Breast epithelium (tissue), 4 donors: ENCODE measurements around the gene CHORDC1. TPM values are rescaled to one million over a fixed set of nuclear protein-coding genes. Genes with fewer than 3 reads are reported as not detected.

ENCODE experiments used
- DNase-seq, 2 donors: peaks; one replicate each; pipeline ENCODE4 v3.0.0-alpha.2; 2019; ENCODE audit warnings: low spot score in 2 of 2
- H3K27ac ChIP-seq, 2 donors: fragments of 200-600 bp; sonication (generic) in 1 of 2; one replicate each; pipeline ENCODE4 v1.5.1; 2016 to 2019; ENCODE audit warnings: mild to moderate bottlenecking in 1 of 2
- H3K27me3 ChIP-seq, 2 donors: fragments of 200-600 bp; sonication (generic) in 1 of 2; one replicate each; pipeline versions ENCODE4 v1.5.1 to v1.6.0; 2017 to 2019; ENCODE audit warnings: control low read depth in 1 of 2, mild to moderate bottlenecking in 1 of 2
- H3K36me3 ChIP-seq: fragments of 200-600 bp; one replicate; pipeline ENCODE4 v1.5.1; 2019
- H3K4me1 ChIP-seq, 2 donors: fragments of 200-600 bp; sonication (generic); one replicate each; pipeline ENCODE4 v1.5.1; 2016 to 2019; ENCODE audit warnings: control low read depth in 1 of 2
- H3K4me3 ChIP-seq, 3 donors: fragments of 200-600 bp; sonication (generic); 1 replicate in 2 of 3; 2 replicates in 1 of 3; pipeline ENCODE4 v1.5.1; 2016 to 2019; ENCODE audit warnings: mild to moderate bottlenecking in 3 of 3, moderate library complexity in 2 of 3
- H3K9me3 ChIP-seq, 2 donors: fragments of 200-600 bp; sonication (generic) in 1 of 2; one replicate each; pipeline ENCODE4 v1.5.1; 2016 to 2019; ENCODE audit warnings: control low read depth in 1 of 2
- POLR2A ChIP-seq: fragments of 450-650 bp; IDR thresholded peaks from one replicate; pipeline ENCODE4 v1.6.1; 2016; ENCODE audit warnings: antibody characterized with exemption, mild to moderate bottlenecking, moderate library complexity
- POLR2AphosphoS5 ChIP-seq, 3 donors: sonication (generic); formaldehyde crosslinking; IDR thresholded peaks; one replicate each; pipeline ENCODE4 v1.6.1; 2017; ENCODE audit warnings: antibody characterized with exemption in 3 of 3
- intact Hi-C: fragments of 100-400 bp; cut with DNase I; formaldehyde crosslinking; loops from one replicate; pipeline ENCODE4 v1.15.1; 2023; ENCODE audit warnings: low total_unique reads
- total RNA-seq, 3 donors: library from RNA; depleted of rRNA; stranded (reverse); fragments of >200 nt; gene quantifications; one replicate each; pipeline ENCODE4 v1.1.0, GENCODE V29; 2016
- TF ChIP-seq, protein P1 (sequence below), 3 donors: fragments of 450-650 bp; IDR thresholded peaks; one replicate each; pipeline ENCODE4 v1.5.1; 2016 to 2017; ENCODE audit warnings: antibody characterized with exemption in 3 of 3, mild to moderate bottlenecking in 3 of 3, moderate library complexity in 3 of 3

Gene CHORDC1
- total RNA-seq, 3 donors from 2014 or later: 39.5 to 79.5 (median 65.2) TPM

DNA sequence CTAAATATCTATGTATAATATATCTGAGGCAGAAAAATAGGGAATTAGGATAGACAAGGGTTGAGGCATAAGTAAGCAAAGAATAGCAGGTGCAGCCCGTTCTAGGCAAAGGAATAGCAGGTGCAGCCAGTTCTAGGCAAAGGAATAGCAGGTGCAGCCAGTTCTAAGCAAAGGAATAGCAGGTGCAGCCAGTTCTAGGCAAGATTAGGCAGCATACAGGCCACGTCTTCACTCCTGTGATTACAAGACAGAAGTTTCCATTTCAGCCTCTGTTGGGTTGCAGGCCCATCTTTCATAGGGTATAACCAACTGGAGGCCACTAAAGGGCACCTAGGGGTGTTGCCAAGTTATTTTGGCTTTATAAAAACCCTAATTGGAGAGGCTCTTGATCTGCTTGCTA lies 28.8 kb upstream of the CHORDC1 start:
- no peak overlapping the region for H3K4me3 ChIP-seq
- H3K36me3 ChIP-seq: no peaks in the 10 kb centered on the region
- H3K27ac ChIP-seq: no peak overlapping the region
- H3K9me3 ChIP-seq: no peaks in the 10 kb centered on the region
- no peak for DNase-seq
- TF ChIP-seq, protein P1, sequence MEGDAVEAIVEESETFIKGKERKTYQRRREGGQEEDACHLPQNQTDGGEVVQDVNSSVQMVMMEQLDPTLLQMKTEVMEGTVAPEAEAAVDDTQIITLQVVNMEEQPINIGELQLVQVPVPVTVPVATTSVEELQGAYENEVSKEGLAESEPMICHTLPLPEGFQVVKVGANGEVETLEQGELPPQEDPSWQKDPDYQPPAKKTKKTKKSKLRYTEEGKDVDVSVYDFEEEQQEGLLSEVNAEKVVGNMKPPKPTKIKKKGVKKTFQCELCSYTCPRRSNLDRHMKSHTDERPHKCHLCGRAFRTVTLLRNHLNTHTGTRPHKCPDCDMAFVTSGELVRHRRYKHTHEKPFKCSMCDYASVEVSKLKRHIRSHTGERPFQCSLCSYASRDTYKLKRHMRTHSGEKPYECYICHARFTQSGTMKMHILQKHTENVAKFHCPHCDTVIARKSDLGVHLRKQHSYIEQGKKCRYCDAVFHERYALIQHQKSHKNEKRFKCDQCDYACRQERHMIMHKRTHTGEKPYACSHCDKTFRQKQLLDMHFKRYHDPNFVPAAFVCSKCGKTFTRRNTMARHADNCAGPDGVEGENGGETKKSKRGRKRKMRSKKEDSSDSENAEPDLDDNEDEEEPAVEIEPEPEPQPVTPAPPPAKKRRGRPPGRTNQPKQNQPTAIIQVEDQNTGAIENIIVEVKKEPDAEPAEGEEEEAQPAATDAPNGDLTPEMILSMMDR (IDR thresholded peaks at IDR 0.05): no peak
- TF ChIP-seq POLR2AphosphoS5 (IDR thresholded peaks at IDR 0.05): no peak
- no peak for TF ChIP-seq POLR2A
- H3K27me3 ChIP-seq: no peaks in the 10 kb centered on the region
- intact Hi-C loops: no loop called here
- no peaks in the 10 kb centered on the region for H3K4me1 ChIP-seq

DNA sequence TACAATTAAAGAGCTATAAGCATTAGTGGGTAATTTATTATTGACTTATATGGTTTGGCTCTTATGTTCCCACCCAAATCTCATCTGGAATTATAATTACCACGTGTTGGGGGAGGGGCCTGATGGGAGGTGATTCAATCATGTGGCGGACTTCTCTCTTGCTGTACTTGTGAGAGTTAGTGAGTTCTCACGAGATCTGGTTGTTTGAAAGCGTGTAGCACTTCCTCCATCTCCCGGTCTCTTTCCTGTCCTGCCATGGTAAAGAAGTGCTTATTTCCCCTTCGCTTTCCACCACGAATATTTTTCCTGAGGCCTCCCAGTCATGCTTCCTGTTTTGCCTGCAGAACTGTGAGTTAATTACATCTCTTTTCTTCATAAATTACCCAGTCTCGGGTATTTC lies 28.1 kb upstream of the CHORDC1 start:
- TF ChIP-seq, protein P1 (IDR thresholded peaks at IDR 0.05): no peak
- no peak for DNase-seq

DNA sequence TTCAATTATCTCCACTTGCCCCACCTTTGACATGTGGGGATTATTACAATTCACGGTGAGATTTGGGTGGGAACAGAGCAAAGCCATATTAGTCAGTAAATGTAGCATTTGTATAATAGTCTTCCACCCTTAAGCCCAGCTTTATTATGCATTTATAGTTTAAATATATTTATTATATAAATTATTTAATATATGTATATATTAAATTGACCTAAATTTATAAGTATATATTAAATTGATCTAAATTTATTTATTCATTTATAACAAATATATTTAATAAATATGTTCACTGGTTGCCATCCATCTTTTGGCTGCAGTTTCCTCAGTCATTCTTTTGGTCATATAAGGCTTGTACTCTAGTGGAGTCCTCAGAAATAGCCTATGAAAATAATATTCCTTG lies 23.6 kb upstream of the CHORDC1 start:
- no peak for TF ChIP-seq POLR2AphosphoS5 (IDR thresholded peaks at IDR 0.05)
- TF ChIP-seq POLR2A: no peak
- TF ChIP-seq, protein P1 (IDR thresholded peaks at IDR 0.05): no peak
- Histone ChIP-seq H3K27ac (no peak overlapping the region), H3K36me3 (no peaks in the 10 kb centered on the region), H3K9me3 (no peaks in the 10 kb centered on the region), H3K27me3 (no peaks in the 10 kb centered on the region), H3K4me1 (no peaks in the 10 kb centered on the region), H3K4me3 (no peak overlapping the region)
- intact Hi-C loops: no loop called here
- DNase-seq: no peak

More for the DNA sequence above, 28.1 kb upstream of the CHORDC1 start:
- no peaks in the 10 kb centered on the region for H3K27me3 ChIP-seq
- no peaks in the 10 kb centered on the region for H3K4me1 ChIP-seq
- H3K4me3 ChIP-seq: no peak overlapping the region
- no peak overlapping the region for H3K27ac ChIP-seq
- intact Hi-C loops: no loop called here
- no peaks in the 10 kb centered on the region for H3K9me3 ChIP-seq
- H3K36me3 ChIP-seq: no peaks in the 10 kb centered on the region

DNA sequence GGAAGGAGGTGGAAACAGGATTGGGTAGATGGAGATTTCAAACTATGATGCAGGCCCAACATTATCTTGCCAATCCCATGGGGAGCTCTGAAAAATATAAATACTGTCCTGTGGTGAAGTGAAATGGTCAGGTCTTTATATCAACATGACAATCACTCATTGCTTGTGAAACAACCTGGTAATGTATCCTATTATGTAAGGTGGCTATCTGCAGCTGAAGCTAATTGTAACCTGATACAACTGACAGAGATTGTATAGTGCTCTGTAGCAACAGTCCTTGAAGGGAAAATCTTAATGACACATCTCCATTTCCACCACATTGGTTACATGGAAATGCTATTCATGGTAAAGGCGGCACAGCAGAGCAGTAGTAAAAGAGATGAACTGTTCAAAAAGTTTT lies 20.7 kb upstream of the CHORDC1 start:
- Histone ChIP-seq H3K9me3 (no peaks in the 10 kb centered on the region), H3K27ac (no peak overlapping the region), H3K4me3 (no peak overlapping the region), H3K4me1 (no peaks in the 10 kb centered on the region), H3K27me3 (no peaks in the 10 kb centered on the region), H3K36me3 (no peaks in the 10 kb centered on the region)
- no peak for TF ChIP-seq POLR2A
- no peak for TF ChIP-seq POLR2AphosphoS5 (IDR thresholded peaks at IDR 0.05)
- TF ChIP-seq, protein P1 (IDR thresholded peaks at IDR 0.05): no peak
- intact Hi-C loops: no loop called here
- DNase-seq: no peak

DNA sequence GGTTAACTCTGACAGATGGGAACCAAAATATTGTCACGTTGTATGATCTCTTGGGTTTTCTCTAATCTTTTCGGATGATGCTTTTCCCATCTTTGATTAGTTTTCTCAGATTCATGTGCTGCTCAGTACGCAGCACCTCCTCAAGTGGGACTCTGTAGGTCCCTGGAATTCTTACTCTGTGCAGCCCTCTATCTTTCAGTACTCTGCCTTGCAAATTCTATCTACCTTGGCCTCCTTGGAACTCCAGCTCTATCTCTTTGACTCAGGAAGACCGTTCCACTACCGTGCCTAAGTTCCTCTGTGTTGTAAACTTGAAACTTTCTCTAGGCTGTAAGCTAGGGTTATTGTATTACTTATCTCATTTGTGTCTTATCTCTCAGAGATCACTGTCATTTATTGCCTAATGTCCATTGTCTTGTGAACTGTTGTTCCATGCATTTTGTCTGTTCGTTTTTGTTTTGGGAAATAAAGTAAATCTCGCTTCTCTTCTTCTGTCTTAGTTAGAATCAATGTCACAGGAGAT lies 20.1 kb upstream of the CHORDC1 start:
- no peaks in the 10 kb centered on the region for H3K36me3 ChIP-seq
- no peaks in the 10 kb centered on the region for H3K27me3 ChIP-seq
- intact Hi-C loops: no loop called here
- no peak for DNase-seq
- H3K4me1 ChIP-seq: no peaks in the 10 kb centered on the region
- no peaks in the 10 kb centered on the region for H3K9me3 ChIP-seq
- no peak for TF ChIP-seq POLR2AphosphoS5 (IDR thresholded peaks at IDR 0.05)
- TF ChIP-seq, protein P1 (IDR thresholded peaks at IDR 0.05): no peak
- no peak for TF ChIP-seq POLR2A
- H3K4me3 ChIP-seq: no peak overlapping the region
- H3K27ac ChIP-seq: no peak overlapping the region
